Fibroblast of the aortic adventitia (primary cell): ENCODE data around the gene TWIST2. TPM values are rescaled to one million over a fixed set of nuclear protein-coding genes. Genes with fewer than 3 reads are reported as not detected.

ENCODE experiments used
- DNase-seq: peaks from one replicate; pipeline ENCODE4 v3.0.0-alpha.2; 2010; ENCODE audit warnings: low read depth
- H3K4me3 ChIP-seq: 2 replicates; pipeline ENCODE4 v1.5.1; 2011; ENCODE audit warnings: low read depth, mild to moderate bottlenecking, control low read depth, low read length, moderate library complexity
- total RNA-seq: library from RNA; depleted of rRNA; stranded (reverse); fragments of >200 nt; gene quantifications from 2 replicates; pipeline ENCODE4 v1.2.3, GENCODE V29; 2012; ENCODE audit warnings: low replicate concordance
- TF ChIP-seq, protein P1 (sequence below): IDR thresholded peaks from 2 replicates; pipeline ENCODE4 v1.5.1; 2011; ENCODE audit warnings: mild to moderate bottlenecking, low read length, control low read depth, inconsistent platforms; ENCODE audit not compliant: insufficient read depth

TWIST2 gene
- total RNA-seq, 1 donor: 64.1 TPM

DNA sequence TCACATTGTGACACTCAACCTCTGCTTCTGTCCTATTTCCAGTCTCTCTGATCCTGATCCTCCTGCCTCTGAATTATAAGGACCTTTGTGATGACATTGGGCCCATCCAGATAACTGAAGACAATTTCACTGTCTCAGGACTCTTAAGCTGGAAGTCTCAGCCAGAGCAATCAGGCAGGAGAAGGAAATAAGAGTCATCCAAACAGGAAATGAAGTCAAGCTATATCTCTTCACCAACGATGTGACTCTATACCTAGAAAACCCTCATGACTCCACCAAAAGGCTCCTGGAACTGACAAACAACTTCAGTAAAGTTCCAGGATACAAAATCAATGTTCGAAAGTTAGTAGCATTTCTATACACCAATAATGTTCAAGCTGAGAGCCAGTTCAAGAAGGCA lies 29.3 kb upstream of the TWIST2 start:
- no peak for DNase-seq
- TF ChIP-seq, protein P1, sequence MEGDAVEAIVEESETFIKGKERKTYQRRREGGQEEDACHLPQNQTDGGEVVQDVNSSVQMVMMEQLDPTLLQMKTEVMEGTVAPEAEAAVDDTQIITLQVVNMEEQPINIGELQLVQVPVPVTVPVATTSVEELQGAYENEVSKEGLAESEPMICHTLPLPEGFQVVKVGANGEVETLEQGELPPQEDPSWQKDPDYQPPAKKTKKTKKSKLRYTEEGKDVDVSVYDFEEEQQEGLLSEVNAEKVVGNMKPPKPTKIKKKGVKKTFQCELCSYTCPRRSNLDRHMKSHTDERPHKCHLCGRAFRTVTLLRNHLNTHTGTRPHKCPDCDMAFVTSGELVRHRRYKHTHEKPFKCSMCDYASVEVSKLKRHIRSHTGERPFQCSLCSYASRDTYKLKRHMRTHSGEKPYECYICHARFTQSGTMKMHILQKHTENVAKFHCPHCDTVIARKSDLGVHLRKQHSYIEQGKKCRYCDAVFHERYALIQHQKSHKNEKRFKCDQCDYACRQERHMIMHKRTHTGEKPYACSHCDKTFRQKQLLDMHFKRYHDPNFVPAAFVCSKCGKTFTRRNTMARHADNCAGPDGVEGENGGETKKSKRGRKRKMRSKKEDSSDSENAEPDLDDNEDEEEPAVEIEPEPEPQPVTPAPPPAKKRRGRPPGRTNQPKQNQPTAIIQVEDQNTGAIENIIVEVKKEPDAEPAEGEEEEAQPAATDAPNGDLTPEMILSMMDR: no peak
- H3K4me3 ChIP-seq: no peak overlapping the region

DNA sequence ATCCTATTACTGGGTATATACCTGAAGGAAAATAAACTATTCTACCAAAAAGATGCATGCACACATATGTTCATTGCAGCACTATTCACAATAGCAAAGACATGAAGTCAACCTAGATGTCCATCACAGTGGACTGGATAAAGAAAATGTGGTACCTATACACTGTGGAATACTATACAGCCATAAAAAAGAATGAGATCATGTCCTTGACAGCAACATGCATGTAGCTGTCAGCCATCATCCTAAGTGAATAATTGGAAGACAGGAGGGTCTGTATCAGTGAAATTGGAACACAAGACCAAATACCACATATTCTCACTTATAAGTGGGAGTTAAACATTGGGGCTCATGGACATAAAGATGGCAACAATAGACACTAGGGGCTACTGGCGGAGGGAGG lies 27.7 kb upstream of the TWIST2 start:
- DNase-seq: no peak
- TF ChIP-seq, protein P1: no peak
- no peak overlapping the region for H3K4me3 ChIP-seq

DNA sequence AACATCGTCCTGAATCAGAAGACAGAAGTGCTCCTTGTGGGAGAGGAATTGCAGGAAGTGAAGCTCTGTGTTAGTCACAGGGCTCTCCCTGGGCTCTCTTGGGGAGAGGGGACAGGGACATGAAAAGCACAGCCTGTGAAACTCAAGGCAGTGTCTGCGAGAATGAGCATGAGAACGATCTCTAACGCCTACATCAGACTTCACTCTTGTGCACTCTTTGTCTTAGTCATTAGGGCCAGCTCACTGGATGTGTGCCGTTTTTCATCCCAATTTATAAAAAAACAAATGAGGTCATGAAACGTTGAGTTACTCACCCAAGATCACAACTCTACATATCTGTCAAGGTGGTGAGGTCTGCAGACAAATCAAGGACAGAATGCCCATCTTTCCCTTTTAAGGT lies 27.0 kb upstream of the TWIST2 start:
- no peak overlapping the region for H3K4me3 ChIP-seq
- TF ChIP-seq, protein P1: no peak
- no peak for DNase-seq

DNA sequence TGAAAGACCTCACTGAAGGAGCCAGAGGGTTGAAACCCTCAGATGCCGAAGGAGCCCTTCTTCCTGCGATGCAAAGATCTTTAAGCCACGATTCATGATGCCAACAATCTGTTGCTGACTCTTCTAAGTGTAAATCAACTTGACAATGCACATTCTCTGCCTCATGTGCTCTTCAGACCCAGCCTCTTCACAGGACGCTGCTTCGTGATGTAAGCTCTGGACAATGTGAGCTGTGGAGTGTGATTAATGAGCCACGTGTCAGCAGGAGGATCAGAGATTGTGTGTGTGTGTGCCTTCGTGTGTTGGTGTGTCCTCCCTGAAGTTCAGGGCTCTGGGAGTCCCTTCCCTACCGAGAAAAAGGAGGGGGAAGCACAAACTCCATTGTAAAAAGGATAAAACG lies 26.5 kb upstream of the TWIST2 start:
- TF ChIP-seq, protein P1: no peak
- H3K4me3 ChIP-seq: no peak overlapping the region
- peak; percentile 56 for DNase-seq

DNA sequence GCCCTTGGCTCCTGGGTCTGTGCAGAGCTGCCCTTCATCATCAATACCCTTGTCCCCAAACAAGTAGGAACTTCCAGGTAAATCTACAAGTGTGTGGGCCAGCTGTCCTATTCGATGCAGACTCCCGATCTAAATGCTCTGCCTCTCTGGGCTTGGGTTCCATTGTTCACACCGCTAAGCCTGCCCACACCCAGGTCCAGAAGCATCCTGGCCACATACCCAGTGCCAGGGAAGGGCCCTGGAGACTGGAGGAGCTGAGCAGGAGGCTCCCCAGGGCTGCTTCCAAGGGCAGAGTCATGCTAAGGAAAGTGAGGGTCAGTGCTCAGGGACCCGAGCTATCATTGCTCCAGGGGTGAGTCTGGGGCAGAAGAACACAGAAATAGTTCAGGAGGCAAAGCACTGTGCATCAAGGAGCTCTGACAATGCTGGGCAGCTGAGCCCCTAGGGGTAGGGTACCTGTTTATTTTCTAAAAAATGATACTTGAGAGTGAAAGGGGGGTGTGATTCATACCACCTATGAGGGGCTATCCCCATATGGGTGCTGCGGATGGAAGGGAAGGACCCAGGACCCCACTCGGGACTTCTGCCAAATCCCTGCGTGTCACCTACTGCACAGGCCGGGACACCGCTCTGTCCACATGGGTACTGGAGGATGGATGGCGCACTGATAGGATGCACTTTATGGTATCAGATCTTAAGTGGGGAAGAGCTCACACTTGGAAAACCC lies 25.8 kb upstream of the TWIST2 start:
- DNase-seq: no peak
- TF ChIP-seq, protein P1: no peak
- H3K4me3 ChIP-seq: no peak overlapping the region

DNA sequence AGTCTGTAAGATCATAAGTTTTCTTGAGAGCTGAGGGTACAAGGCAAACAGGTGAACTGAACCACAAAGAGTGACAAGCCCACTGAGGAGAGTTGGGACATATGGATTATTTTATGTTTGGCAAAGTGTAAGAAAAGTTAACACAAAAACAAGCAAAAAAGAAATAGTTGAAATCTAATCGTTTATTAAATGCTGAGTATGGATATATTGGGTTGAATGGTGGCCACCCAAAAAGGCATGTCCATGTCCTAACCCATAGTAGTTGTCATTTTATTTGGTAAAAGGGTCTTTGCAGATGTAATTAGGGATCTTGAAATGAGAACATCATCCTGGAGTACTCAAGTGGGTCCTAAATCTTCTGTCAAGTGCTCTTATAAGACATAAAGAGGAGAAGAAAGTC lies 24.9 kb upstream of the TWIST2 start:
- no peak for DNase-seq
- TF ChIP-seq, protein P1: no peak
- H3K4me3 ChIP-seq: no peak overlapping the region

DNA sequence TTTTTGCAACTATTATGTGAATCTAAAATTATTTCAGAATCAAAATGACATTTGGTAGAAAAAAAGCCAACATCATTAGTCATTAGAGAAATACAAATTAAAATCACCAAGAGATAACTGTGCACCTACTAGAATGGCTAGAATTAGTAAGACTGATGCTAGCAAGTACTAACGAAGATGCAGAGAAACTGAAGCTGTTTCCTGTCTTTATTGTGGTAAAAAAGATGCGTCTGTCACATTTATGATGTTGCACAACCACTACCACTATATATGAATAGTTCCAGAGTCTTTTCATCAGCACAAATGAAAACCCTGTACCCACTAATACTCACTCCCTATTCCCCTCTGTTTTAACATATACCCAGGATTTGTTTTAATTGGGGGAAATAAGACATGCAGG lies 16.7 kb upstream of the TWIST2 start:
- DNase-seq: no peak

More for the DNA sequence above, 16.7 kb upstream of the TWIST2 start:
- no peak overlapping the region for H3K4me3 ChIP-seq
- TF ChIP-seq, protein P1: no peak
